Sigmoid colon (tissue), 4 donors: ENCODE measurements around the gene CFAP45.

Source experiments
- CTCF ChIP-seq, 4 experiments: fragments of 450-650 bp in 3 of 4; fragments of 200-600 bp in 1 of 4; IDR thresholded peaks; one replicate each; pipeline ENCODE4 v1.5.1; 2016 to 2019; ENCODE audit warnings: antibody characterized with exemption in 4 of 4, mild to moderate bottlenecking in 3 of 4, moderate library complexity in 2 of 4
- EP300 ChIP-seq, 4 donors: sonication (generic); formaldehyde crosslinking; IDR thresholded peaks; one replicate each; pipeline ENCODE4 v1.6.1; 2017; ENCODE audit warnings: antibody characterized with exemption in 4 of 4
- POLR2A ChIP-seq, 2 donors: fragments of 450-650 bp; IDR thresholded peaks; one replicate each; pipeline ENCODE4 v1.6.1; 2016; ENCODE audit warnings: antibody characterized with exemption in 2 of 2, mild to moderate bottlenecking in 2 of 2, moderate library complexity in 2 of 2

GRCh38 chr1:159835356-159835755 is 64.6 kb downstream of the CFAP45 start:
- TF ChIP-seq CTCF (IDR thresholded peaks at IDR 0.05) (no peak), EP300 (IDR thresholded peaks at IDR 0.05) (no peak), POLR2A (IDR thresholded peaks at IDR 0.05) (no peak)
